Erythroblast (primary cell): ENCODE measurements around the gene ARHGDIB.

Experiments used
- DNase-seq, 2 experiments: peaks; one replicate each; lab custom pipeline; 2025; lab: John Stamatoyannopoulos, UW
- GATA1 ChIP-seq: IDR thresholded peaks from 2 replicates; pipeline ENCODE4 v1.6.1; 2011; ENCODE audit warnings: low read depth, mild to moderate bottlenecking, control low read depth, low read length, moderate library complexity
- POLR2A ChIP-seq: IDR thresholded peaks from 2 replicates; pipeline ENCODE4 v1.6.1; 2011; ENCODE audit warnings: mild to moderate bottlenecking, low read length

ARHGDIB gene

DNA sequence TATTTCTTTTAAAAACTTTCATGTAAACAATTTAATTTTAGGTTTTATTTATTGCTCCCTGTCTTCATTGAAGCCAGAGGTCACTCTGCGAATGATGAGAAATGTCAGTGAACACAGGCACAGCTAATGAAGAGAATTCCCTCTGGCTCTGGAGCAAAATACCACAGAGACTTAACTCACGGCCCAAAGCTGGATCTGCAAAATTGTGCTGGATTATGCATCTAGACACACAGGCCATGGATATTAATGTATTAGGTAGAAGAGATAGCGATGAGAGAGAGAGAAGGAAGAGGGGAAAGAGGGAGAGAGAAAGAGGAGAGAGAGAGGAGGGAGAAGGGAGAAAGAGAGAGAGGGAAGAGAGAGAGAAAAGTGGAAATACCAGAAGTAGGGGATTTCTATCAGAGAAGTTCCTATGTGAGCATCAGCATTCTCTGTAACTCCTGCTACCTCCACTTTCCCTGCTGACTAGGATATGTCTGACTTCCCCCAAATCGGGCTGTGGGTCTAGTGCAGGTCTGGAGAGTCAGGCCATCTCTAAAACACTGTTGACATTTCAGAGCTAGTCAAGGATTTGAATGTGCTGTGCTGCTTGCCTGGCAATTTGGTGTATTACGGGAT is 3.7 kb downstream of the ARHGDIB start:
- TF ChIP-seq GATA1 = no peak
- no peak for TF ChIP-seq POLR2A
- DNase-seq = peak; percentile 20 to 33

DNA sequence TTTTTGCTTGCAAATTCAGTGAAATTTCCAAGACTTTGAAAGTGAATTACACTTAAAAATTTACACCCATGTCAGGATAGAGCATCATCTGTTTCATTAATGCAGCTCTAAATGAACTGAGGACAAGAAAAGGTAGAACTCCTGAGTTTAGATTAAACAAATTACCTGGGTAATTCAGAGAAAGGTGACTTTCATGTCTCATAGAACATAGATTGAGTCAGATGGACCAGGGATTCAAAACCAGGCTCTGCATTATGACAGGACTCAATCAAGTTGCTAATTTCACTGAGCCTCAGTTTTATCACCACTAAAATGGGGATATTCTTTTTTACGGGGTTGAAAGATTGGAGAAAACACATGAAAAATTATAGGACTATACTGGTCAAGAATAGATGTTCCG is 4.5 kb downstream of the ARHGDIB start:
- no peak for DNase-seq
- TF ChIP-seq POLR2A (no peak), GATA1 (no peak)

DNA sequence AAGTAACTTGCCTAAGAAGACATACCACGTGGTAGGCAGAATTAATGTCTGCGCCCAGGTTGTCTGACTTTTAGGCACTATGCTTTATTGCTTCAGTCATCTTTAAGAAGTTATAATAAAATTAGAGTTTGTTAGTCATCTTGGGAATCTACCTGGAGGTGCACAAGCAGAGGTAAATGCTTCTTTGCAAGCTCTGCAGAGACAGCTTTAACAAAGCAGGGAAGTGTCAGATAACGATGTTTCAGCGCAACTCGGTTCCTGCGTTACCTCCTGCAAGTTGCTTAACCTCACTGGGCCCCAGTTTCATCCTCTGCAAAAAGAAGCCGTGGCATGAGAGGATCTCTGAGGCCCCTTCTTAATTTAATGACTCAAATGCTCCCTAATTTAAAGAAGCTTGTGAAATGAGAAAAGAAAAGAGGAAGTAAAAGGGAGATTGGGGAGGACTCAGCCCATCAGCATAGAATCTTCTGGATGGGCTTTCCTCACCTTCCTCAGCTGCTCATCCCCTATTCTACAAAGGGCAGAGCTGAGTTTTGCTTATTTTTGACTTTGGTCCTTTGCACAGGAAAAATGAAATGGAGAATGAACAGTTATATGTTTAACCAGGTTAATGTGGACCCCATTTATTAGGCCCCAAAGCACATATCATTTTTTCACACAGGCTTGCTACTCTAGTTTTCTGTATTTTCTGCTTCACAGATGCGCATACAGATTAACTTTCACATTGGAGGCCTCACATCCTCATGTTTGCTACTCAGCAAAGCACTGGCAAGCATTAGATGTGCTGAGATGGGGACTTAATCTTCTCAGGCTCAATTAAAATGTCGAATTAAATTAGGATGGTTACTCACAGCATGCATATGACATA is 5.1 kb downstream of the ARHGDIB start:
- no peak for TF ChIP-seq GATA1
- no peak for TF ChIP-seq POLR2A
- DNase-seq = peak; percentile 21 to 34

DNA sequence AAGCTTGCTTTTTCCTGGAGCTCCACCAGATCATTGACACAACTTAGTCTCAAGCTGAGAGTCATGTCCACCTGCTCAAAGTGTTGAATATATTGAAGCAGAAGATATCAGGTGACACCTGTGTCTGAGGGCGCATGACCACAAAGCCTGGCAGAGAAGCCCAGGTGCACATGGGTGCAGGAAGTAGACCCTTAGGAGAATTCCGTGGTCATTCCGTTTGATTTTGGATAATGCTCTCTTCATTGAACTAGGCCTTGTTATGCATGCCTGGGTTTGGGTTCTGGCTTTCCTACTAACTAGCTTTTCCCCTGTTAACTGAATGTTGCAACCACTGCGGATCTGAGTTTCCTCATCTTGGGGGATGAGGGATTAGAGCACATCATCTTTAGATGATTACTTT is 7.1 kb downstream of the ARHGDIB start:
- TF ChIP-seq GATA1 (no peak), POLR2A (no peak)
- DNase-seq = no peak

DNA sequence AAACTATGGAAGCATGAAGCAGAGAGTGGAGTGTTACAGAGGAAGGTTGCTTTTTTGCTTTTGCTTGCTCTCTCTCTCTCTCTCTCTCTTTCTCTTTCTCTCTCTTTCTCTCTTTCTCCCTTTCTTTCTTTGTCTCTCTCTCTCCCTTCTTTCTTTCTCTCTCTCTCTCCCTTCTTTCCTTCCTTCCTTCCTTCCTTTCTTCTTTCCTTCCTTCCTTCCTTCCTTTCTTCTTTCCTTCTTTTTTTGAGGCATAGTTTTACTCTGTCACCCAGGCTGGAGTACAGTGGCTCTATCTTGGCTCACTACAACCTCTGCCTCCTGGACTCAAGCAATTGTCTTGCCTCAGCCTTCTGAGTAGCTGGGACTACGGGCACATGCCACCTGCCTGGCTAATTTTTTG is 7.6 kb downstream of the ARHGDIB start:
- DNase-seq = no peak
- TF ChIP-seq GATA1 (no peak), POLR2A (no peak)

DNA sequence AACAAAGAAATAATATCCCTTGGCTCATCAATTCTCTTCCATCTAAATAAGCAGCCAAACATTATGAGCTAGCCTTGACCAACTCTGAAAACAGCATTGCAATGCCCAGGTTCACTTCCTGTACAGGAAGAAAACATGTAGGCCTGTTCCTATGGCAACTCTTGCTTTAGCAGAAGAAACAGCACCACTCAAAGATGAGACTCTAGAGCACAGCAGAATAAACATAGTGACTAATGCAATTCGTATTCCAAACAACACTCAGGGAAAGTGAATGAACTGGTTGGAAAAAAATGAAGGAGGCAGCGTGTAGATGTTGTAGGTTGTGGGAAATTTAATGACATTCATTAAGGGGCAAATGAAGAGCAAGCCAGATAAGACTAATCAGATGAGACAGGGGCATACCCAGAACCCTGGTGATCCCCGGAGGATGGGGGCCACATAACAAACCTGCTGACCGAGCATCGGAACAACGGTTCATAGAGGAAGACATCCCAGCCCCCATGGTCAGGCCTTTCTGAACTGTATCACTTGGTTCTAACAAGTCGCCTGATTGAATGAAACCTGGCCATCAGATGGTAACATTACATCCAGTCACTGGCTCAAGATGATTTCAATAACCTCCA is 9.0 kb downstream of the ARHGDIB start:
- DNase-seq = peak; percentile 35 to 38
- TF ChIP-seq POLR2A (no peak), GATA1 (no peak)

DNA sequence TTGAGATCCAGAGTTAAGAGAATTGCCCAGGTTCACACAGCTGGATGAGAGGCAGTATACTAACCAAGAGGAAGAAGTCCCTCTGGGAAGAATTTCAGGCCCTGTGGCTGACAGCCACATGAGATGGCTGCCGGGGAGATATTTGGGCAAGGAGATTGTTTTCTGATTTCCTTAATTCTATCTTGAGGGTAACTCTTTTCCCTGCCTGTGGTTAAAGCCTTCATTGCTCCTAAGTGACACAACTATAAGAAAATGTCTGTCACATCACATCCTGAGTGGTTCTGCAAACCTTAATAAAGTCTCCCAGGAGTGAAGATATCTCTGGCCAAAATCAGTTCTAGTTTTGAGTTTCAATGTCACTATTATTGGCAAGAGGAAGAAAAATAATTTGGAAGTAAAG is 9.6 kb downstream of the ARHGDIB start:
- TF ChIP-seq POLR2A (no peak), GATA1 (no peak)
- DNase-seq = no peak

DNA sequence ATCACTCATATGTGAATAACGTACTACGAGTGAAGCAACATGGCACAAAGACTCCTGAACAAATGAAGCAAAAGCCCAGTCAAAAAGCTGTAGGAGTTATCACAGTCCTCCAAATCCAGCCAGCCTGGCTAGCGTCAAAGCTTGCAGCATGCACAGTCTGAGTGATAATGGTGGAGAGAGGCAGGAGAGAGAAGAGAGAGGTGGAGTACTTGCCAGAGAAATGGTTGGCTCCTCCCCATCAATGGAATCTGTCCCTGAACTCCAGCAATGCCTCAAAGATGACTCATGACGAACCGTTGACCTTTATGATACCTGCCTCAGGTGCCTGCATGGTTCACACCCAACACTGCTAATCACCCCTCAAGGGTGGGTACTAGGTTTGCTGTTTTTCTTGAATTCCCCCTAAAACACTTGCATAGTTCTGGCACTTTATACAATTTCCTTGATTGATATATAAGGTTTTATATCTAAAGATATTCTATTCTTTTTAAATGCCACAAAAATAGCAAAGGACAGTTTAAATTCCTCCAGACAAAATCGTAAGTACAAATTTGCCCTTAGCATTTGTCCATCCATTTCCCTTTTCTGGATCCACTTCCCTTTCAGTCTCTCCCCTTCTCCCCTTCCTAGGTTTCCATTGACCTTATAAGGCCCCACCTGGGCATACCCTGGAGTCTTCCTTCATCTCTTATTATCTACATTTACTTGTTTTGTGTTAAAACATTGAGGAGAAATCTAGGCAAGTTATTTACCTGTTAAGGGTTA is 10.2 kb downstream of the ARHGDIB start:
- TF ChIP-seq POLR2A = no peak
- no peak for TF ChIP-seq GATA1
- no peak for DNase-seq

DNA sequence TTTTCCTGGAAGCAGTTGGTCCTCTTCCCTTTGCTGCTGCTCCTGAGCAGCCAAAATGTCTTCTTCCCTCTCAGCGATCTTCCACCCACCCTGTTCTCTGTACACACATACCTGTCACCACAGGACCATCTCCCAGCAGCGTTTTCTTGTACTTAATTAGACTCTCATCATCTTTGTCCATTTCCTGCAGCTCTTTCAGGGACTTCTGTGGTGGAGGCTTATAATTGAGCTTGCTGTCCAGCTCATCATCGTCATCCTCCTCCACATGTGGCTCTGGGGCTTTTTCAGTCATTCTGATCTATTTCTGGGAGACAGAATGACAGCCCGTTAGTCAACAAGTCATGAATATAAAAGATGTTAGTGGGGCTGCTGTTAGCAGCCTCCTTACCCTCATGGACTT is 11.0 kb downstream of the ARHGDIB start:
- no peak for DNase-seq
- no peak for TF ChIP-seq GATA1
- no peak for TF ChIP-seq POLR2A

DNA sequence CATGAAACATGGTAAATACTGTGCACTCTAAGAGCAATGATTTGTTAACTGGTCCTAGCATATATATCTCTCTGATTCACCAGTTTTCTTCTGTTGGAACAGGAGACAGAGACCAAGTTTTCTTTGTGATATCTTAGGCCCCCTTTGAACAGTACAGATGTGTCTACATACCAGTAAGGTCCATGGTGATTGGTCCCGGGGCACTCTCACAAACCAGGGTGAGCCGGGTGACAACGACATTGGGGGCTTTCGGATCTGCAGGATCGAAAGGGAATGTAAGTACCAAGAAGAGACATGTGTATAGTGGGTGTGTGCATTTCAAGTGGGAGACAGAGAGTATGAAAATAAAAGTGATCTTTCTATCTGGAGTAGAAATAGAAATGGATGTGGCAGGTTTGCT is 11.8 kb downstream of the ARHGDIB start:
- DNase-seq = no peak
- TF ChIP-seq GATA1 = no peak
- no peak for TF ChIP-seq POLR2A

DNA sequence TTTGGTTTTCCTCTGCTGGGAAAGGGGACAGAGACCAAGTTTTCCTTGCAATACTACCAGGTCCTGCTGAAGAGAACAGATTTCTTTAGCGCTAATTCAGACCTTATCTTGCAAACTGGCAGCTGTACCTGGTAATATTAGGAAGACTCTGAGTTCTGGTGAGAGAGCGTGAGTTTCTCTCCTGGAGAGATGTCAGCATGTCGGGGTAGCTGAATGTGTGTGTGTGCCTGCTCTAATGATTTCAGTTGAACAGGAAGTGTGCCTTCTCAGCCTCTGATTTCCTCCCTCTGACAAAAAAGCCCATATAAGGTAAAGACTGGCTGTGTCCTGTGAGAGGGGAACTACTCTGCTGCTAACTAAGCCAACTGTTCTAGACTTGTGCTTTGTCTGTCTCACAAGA is 12.7 kb downstream of the ARHGDIB start:
- peak; percentile 9 to 12 for DNase-seq
- TF ChIP-seq GATA1 = no peak
- TF ChIP-seq POLR2A = peak; percentile 25

DNA sequence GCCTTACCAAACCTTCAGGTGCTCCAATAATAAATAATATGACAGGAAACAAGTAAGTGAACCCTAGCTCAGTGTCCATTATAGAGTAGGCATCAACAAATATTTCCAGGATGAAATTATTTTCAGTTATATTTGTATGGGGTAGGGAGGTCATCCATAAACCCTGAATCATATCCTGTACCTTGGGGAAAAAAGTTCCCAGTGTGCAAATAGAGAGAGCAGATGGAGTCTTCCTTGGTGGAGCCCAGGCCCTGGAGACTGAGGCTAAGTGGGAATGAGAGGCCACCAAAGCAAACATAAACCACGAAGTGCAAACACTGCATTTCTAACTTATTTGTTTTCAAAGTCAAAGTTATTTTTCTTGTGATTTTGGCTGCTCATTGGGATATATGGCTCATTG is 14.5 kb downstream of the ARHGDIB start:
- TF ChIP-seq GATA1 = no peak
- no peak for TF ChIP-seq POLR2A
- DNase-seq = no peak

DNA sequence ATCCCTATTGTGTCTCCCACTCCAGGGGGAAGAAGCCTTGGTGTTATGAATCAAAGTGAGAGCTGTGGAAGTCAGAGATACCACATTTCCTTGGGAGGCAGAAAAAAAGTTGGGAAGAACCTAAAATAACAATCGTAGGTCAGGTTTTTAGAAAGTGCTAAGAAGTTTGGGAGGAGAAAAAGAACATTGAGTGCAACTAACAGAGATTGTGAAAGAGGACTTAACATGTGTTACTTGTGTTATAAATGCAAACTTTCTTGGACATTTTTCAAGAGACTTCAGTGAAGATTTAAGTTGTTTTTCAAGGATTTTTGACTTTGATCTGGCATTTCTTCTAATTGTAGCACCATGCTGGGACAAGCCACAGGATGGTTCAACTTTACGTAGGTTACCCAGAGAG is 15.2 kb downstream of the ARHGDIB start:
- no peak for DNase-seq
- no peak for TF ChIP-seq POLR2A

DNA sequence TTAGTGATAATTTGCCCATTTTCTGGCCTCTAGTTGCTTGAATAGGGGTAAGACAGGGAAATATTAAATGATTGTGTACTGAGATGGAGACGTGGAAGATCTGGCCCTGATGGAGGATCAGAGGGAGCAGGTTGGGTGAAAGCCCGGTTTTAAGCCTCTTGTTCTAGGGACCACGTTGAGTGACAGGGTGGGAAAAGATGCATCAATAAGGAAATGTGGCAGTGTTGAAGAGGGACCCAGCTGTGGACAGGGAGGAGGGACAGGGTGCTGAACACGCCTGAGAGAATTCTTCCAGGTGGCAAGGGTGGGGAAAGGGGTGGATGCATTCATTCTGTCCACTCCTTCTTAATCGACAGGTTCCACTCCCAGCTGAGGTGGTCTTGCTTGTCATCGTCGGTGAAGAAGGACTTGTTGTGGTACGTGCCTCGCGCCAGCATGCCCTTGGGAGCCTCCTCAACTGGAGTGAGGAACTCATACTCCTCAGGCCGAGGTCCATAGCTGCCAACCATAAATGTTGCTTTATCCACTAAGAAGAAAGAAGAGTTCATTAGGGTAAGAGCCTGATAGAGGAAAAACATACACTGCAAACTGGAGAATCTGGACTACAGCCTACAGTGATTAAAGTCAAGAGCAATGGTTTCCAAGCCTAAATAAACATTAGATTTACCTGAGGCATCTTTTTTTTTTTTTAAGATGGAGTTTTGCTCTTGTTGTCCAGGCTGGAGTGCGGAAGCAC is 19.0 kb downstream of the ARHGDIB start:
- no peak for DNase-seq
- TF ChIP-seq POLR2A (no peak), GATA1 (no peak)
